IPS-18a (cell line): ENCODE data around the gene KIF5B.
"Not testable (repeated sequence)": the region's sequence is repeated elsewhere in the genome, so short reads cannot be mapped to it uniquely, and the experiment has no call there.

Experiments used
- H3K27ac ChIP-seq: one replicate; pipeline ENCODE4 v1.5.1; 2013; ENCODE audit warnings: low read length
- H3K27me3 ChIP-seq: one replicate; pipeline ENCODE4 v1.6.1; 2013; ENCODE audit warnings: mild to moderate bottlenecking, low read length; ENCODE audit not compliant: control insufficient read depth, insufficient read depth
- H3K36me3 ChIP-seq: one replicate; pipeline ENCODE4 v1.6.1; 2013; ENCODE audit warnings: low read depth, low read length; ENCODE audit not compliant: control insufficient read depth
- H3K4me1 ChIP-seq: one replicate; pipeline ENCODE4 v1.6.1; 2013; ENCODE audit warnings: low read depth, low read length; ENCODE audit not compliant: control insufficient read depth
- H3K4me3 ChIP-seq: one replicate; pipeline ENCODE4 v1.5.1; 2013; ENCODE audit warnings: low read length
- H3K9ac ChIP-seq: one replicate; pipeline ENCODE4 v1.6.1; 2013; ENCODE audit warnings: mild to moderate bottlenecking, low read length, moderate library complexity
- H3K9me3 ChIP-seq: one replicate; pipeline ENCODE4 v1.6.1; 2013; ENCODE audit warnings: low read depth, low read length; ENCODE audit not compliant: control insufficient read depth

KIF5B gene

GRCh38 chr10:32004161-32004591, 52.0 kb downstream of the KIF5B start:
- Histone ChIP-seq H3K27ac (peak overlapping the region; percentile 2), H3K36me3 (peaks cover 11% of the 10 kb centered on the region), H3K9ac (no peak overlapping the region), H3K27me3 (no peaks in the 10 kb centered on the region), H3K4me3 (no peak overlapping the region), H3K4me1 (peaks cover 47% of the 10 kb centered on the region), H3K9me3 (no peaks in the 10 kb centered on the region)

DNA sequence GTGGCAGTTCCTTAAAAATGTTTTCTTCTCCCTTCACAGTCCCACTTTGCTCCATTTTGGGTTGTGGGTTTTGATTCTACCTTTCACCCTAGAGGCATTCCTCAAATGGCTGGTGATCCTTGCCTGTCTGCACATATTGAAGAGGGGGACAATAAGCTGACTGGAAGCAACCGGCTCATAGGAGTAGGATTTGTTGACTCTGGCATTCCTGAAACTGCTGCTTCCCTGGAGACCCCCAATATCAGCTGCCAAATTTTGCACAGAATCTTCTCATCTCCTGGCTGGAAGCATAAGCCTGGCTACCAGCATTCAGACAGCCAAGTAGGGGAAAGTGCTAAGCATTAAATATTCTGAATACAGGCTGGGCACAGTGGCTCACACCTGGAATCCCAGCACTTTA, 53.7 kb downstream of the KIF5B start:
- Histone ChIP-seq H3K4me3 (no peak overlapping the region), H3K9me3 (no peaks in the 10 kb centered on the region), H3K27ac (peak overlapping the region; percentile 60), H3K4me1 (peaks cover 47% of the 10 kb centered on the region), H3K36me3 (no peaks in the 10 kb centered on the region), H3K9ac (no peak overlapping the region), H3K27me3 (no peaks in the 10 kb centered on the region)

- Histone ChIP-seq H3K9ac (no peak overlapping the region), H3K27ac (no peak overlapping the region), H3K4me3 (no peak overlapping the region), H3K36me3 (no peaks in the 10 kb centered on the region), H3K4me1 (peaks cover 47% of the 10 kb centered on the region), H3K9me3 (no peaks in the 10 kb centered on the region), H3K27me3 (no peaks in the 10 kb centered on the region)
These were observed 55.3 kb downstream of the KIF5B start for GRCh38 chr10:32000937-32001336.

GRCh38 chr10:31999836-32000235, 56.4 kb downstream of the KIF5B start:
- H3K4me1 ChIP-seq: peaks cover 44% of the 10 kb centered on the region
- H3K4me3 ChIP-seq: no peak overlapping the region
- H3K9ac ChIP-seq: no peak overlapping the region
- no peak overlapping the region for H3K27ac ChIP-seq
- no peaks in the 10 kb centered on the region for H3K36me3 ChIP-seq
- no peaks in the 10 kb centered on the region for H3K9me3 ChIP-seq
- H3K27me3 ChIP-seq: no peaks in the 10 kb centered on the region

DNA sequence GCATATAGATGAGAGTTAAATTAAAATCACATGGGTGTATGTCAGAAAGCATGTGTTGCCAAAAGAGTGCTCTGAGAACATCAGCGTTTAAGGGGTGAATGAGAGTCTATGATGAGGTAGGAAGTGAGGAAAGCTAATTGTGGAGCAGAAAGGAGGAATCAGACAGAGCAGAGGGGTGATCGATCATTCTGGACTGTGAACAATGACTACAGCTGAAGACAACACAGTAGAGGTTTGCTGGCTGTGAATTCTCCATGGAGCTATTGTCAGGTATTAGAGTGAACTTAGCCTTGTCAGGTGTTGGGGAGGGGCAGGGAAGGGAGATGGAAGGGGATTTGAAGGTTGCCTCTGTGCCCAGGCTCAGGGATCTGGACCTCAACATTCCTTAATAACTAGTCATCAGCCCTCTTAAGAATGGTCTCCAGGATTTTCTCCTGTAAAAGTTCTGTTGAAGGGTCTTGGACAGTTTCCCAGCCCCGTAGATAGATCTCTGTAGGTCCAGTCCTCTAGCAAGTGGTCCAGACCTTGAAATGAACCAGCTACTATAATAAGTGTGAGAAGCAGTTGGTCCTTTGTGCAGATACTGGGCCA, 57.1 kb downstream of the KIF5B start:
- H3K4me3 ChIP-seq: no peak overlapping the region
- no peak overlapping the region for H3K9ac ChIP-seq
- peaks cover 37% of the 10 kb centered on the region for H3K4me1 ChIP-seq
- H3K27ac ChIP-seq: no peak overlapping the region
- H3K27me3 ChIP-seq: no peaks in the 10 kb centered on the region
- no peaks in the 10 kb centered on the region for H3K36me3 ChIP-seq
- H3K9me3 ChIP-seq: no peaks in the 10 kb centered on the region

GRCh38 chr10:31994926-31995325, 61.3 kb downstream of the KIF5B start:
- no peaks in the 10 kb centered on the region for H3K4me1 ChIP-seq
- no peak overlapping the region for H3K9ac ChIP-seq
- H3K27me3 ChIP-seq: no peaks in the 10 kb centered on the region
- H3K4me3 ChIP-seq: no peak overlapping the region
- H3K36me3 ChIP-seq: no peaks in the 10 kb centered on the region
- no peak overlapping the region for H3K27ac ChIP-seq
- no peaks in the 10 kb centered on the region for H3K9me3 ChIP-seq

DNA sequence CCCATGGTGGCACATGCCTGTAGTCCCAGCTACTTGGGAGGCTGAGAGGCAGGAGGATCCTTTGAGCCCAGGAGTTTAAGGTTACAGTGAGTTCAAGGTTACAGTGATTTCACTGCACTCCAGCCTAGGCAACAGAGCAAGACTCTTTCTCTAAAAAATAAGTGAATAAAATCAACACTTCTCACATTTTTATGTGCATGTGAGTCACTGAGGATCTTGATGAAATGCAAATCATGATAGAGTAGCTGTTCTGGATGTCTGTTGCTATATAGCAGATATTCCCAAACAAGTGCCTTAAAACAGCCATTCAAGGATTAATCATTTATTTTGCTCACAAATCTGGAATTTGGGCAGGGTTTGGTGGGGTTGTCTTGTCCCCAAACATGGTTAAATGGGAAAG, 65.3 kb downstream of the KIF5B start:
- Histone ChIP-seq H3K36me3 (no peaks in the 10 kb centered on the region), H3K27me3 (no peaks in the 10 kb centered on the region), H3K9ac (no peak overlapping the region), H3K4me3 (no peak overlapping the region), H3K9me3 (no peaks in the 10 kb centered on the region), H3K27ac (no peak overlapping the region), H3K4me1 (no peaks in the 10 kb centered on the region)

DNA sequence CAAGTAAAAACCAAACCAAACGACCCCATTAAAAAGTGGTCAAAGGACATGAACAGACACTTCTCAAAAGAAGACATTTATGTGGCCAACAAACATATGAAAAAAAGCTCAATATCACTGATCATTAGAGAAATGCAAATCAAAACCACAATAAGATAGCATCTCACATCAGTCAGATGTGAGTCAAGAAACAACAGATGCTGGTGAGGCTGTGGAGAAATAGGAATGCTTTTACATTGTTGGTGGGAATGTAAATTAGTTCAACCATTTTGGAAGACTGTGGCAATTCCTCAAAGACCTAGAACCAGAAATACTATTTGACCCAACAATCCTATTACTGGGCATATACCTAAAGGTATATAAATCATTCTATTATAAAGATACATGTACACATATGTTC, 68.4 kb downstream of the KIF5B start:
- not testable (repeated sequence) for H3K4me1 ChIP-seq, H3K27ac ChIP-seq, H3K27me3 ChIP-seq, H3K9me3 ChIP-seq, H3K9ac ChIP-seq, H3K36me3 ChIP-seq, H3K4me3 ChIP-seq

GRCh38 chr10:31982111-31982510, 74.1 kb downstream of the KIF5B start:
- H3K27me3 ChIP-seq: no peaks in the 10 kb centered on the region
- H3K27ac ChIP-seq: no peak overlapping the region
- H3K9me3 ChIP-seq: no peaks in the 10 kb centered on the region
- no peaks in the 10 kb centered on the region for H3K4me1 ChIP-seq
- H3K4me3 ChIP-seq: no peak overlapping the region
- H3K36me3 ChIP-seq: no peaks in the 10 kb centered on the region
- H3K9ac ChIP-seq: no peak overlapping the region

DNA sequence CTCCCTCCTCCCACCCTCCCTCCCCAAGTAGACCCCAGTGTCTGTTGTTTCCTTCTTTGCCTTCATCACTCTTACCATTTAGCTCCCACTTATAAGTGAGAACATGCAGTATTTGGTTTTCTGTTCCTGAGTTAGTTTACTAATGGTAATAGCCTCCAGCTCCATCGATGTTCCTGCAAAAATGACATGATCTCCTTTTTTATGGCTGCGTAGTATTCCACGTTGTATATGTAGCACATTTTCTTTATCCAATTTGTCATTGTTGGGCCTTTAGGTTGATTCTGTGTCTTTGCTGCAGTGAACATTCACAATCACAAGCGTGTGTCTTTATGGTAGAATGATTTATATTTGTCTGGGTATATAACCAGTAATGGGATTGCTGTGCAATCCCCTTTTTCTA, 75.8 kb downstream of the KIF5B start:
- Histone ChIP-seq H3K4me1 (no peaks in the 10 kb centered on the region), H3K9ac (no peak overlapping the region), H3K27ac (no peak overlapping the region), H3K9me3 (no peaks in the 10 kb centered on the region), H3K4me3 (no peak overlapping the region), H3K36me3 (no peaks in the 10 kb centered on the region), H3K27me3 (no peaks in the 10 kb centered on the region)

DNA sequence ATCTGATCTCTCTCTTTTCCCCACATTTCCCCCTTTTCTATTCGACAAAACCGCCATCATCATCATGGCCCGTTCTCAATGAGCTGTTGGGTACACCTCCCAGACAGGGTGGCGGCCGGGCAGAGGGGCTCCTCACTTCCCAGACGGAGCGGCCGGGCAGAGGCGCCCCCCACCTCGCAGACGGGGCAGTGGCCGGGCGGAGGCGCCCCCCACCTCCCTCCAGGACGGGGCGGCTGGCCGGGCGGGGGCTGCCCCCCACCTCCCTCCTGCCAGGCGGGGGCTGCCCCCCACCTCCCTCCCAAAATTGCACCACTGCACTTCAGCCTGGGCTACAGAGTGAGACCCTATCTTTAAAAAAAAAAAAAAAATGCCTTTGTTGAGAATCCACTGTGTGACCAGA, 77.2 kb downstream of the KIF5B start:
- not testable (repeated sequence) for H3K36me3 ChIP-seq, H3K9ac ChIP-seq, H3K9me3 ChIP-seq, H3K4me3 ChIP-seq, H3K27me3 ChIP-seq, H3K27ac ChIP-seq, H3K4me1 ChIP-seq

GRCh38 chr10:31978156-31978483, 78.1 kb downstream of the KIF5B start:
- no peak overlapping the region for H3K4me3 ChIP-seq
- H3K4me1 ChIP-seq: peaks cover 3% of the 10 kb centered on the region
- H3K9me3 ChIP-seq: no peaks in the 10 kb centered on the region
- no peaks in the 10 kb centered on the region for H3K36me3 ChIP-seq
- no peaks in the 10 kb centered on the region for H3K27me3 ChIP-seq
- no peak overlapping the region for H3K9ac ChIP-seq
- no peak overlapping the region for H3K27ac ChIP-seq
